G401 (cell line): Measurements from ENCODE around the gene PIP5K1A. TPM values are rescaled to one million over a fixed set of nuclear protein-coding genes. Genes with fewer than 3 reads are reported as not detected.
"Not testable (repeated sequence)": the region's sequence is repeated elsewhere in the genome, so short reads cannot be mapped to it uniquely, and the experiment has no call there.

ENCODE experiments used
- DNase-seq: peaks from one replicate; pipeline ENCODE4 v3.0.0-alpha.2; 2015; ENCODE audit warnings: low spot score
- in situ Hi-C: cut with HindIII; loops from 2 replicates; pipeline ENCODE4 v1.10.0; 2016; ENCODE audit warnings: low sequenced_read_pairs, mixed read lengths
- total RNA-seq: library from RNA; depleted of rRNA; stranded (reverse); fragments of >200 nt; shearing (Covaris generic); gene quantifications from 2 replicates; pipeline ENCODE4 v1.2.3, GENCODE V29; 2014

PIP5K1A gene
- total RNA-seq, 1 experiment from 2014 or later, result 39.1 TPM

- in situ Hi-C loops, result no loop called here
- DNase-seq, result peak; percentile 94
Observed at GRCh38 chr1:151189637-151190445, 8.5 kb upstream of the PIP5K1A start, which contains the start of gene VPS72. VPS72 (minus strand) TSS chr1:151190197; CDS start chr1:151190121, 76 bp downstream.

- no peak for DNase-seq
- in situ Hi-C loops, result no loop called here
Observed at GRCh38 chr1:151192047-151192446, 6.3 kb upstream of the PIP5K1A start.

GRCh38 chr1:151193304-151193703, 5.0 kb upstream of the PIP5K1A start:
- in situ Hi-C loops, result no loop called here
- no peak for DNase-seq

- no peak for DNase-seq
- in situ Hi-C loops, result no loop called here
Observed at GRCh38 chr1:151193856-151194255, 4.5 kb upstream of the PIP5K1A start.

DNA sequence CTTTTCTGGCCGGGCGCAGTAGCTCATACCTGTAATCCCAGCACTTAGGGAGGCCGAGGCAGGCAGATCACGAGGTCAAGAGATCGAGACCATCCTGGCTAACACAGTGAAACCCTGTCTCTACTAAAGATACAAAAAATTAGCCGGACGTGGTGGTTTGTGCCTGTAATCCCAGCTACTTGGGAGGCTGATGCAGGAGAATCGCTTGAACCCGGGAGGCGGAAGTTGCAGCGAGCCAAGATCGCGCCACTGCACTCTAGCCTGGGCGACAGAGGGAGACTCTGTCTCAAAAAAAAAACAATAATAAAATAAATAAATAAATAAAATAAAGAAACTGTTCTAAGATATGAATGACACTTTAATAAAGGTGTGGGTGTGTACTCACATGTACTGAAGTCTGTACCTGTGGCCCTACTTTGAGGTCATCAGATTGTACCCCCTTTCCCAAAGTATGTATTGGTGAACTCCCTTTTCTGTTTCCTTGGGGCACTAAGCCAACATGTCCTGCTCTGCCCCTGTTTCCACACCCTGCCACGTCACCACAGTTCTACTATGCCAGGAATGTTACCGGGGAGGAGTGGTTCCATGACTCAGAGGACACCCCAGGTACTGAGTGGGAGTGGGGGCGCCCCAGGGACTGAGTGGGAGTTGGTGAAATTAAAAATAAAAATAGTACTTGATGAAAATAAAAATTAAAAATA, 3.3 kb upstream of the PIP5K1A start:
- in situ Hi-C loops, result not testable (repeated sequence)

GRCh38 chr1:151196292-151196800, 2.0 kb upstream of the PIP5K1A start:
- in situ Hi-C loops, result no loop called here

More for the DNA sequence above, 3.3 kb upstream of the PIP5K1A start:
- DNase-seq, result not testable (repeated sequence)

GRCh38 chr1:151197863-151198253, 494 bp upstream of the PIP5K1A start:
- in situ Hi-C loops, result no loop called here

More at GRCh38 chr1:151196292-151196800, 2.0 kb upstream of the PIP5K1A start:
- DNase-seq, result peak; percentile 91

GRCh38 chr1:151199873-151200581, 1.7 kb downstream of the PIP5K1A start:
- in situ Hi-C loops, result no loop called here
- no peak for DNase-seq

More at GRCh38 chr1:151197863-151198253, 494 bp upstream of the PIP5K1A start:
- DNase-seq, result no peak

GRCh38 chr1:151205381-151205965, 7.1 kb downstream of the PIP5K1A start:
- in situ Hi-C loops, DNase-seq: not testable (repeated sequence)

DNA sequence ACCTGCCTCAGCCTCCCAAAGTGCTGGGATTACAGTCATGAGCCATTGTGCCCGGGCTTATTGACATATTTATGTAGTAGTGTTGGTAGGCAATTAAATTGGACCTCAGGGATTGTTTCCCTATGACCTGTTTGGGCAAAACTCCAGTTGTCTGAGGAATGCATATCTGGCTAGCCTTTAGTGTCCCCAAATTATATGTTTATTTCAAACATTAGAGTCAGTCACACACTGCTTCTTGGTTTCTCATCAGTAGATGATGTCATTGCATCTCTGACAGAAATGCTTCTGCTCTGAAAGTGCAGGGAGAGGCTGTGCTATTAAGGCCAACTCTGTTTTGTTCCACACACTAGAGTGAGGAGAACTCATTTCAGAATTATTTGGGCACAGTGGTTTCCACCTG, 12.5 kb downstream of the PIP5K1A start:
- in situ Hi-C loops, result no loop called here

DNA sequence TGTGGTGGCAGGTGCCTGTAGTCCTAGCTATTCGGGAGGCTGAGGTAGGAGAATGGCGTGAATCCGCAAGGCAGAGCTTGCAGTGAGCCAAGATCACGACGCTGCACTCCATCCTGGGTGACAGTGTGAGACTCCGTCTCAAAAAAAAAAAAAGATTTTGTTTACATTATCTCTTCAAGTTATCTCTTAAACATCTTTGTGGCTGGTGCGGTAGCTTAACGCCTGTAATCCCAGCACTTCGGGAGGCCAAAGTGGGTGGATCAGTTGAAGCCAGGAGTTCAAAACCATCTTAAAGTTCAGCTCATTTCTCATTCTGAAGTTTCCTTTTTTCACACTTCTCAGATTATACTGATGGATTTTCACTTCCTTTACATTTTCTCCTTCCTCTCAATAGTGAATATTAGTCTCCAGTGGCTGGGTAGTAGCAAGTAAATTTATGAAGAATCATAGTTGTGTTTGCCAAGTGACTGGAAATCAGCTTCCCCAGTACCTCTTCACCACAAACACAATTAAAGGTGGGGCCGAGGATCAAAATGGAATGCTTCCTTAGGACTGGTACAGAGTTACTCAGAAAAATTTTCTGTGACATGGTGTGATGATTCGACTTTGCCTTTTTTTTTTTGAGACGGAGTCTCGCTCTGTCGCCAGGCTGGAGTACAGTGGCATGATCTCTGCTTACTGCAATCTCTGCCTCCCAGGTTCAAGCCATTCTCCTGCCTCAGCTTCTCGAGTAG, 13.8 kb downstream of the PIP5K1A start:
- in situ Hi-C loops, result no loop called here
- no peak for DNase-seq

More for the DNA sequence above, 12.5 kb downstream of the PIP5K1A start:
- no peak for DNase-seq

DNA sequence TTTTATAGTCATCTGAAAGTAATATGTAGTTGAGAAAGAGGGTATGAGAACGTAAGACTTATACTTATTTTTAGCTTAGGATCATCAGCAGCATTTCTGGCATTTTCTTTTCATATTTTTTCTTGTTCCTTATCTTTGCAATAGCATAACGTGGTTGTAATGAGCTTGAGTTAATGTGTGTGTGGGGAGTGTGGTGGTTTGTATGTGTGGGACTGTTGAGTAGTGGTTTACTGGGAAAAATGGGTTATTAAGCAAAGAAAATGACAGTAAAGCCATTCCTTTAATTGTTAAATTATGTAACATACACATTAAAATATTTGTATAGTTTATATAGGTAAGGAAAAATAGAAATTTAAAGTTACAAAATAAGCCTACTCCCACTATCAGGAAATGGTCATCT, 15.2 kb downstream of the PIP5K1A start:
- in situ Hi-C loops, result no loop called here
- no peak for DNase-seq

GRCh38 chr1:151221616-151222015, 23.3 kb downstream of the PIP5K1A start:
- in situ Hi-C loops, result no loop called here
- no peak for DNase-seq

- in situ Hi-C loops, result no loop called here
- DNase-seq, result peak; percentile 72
Observed at GRCh38 chr1:151222130-151222529, 23.8 kb downstream of the PIP5K1A start.

DNA sequence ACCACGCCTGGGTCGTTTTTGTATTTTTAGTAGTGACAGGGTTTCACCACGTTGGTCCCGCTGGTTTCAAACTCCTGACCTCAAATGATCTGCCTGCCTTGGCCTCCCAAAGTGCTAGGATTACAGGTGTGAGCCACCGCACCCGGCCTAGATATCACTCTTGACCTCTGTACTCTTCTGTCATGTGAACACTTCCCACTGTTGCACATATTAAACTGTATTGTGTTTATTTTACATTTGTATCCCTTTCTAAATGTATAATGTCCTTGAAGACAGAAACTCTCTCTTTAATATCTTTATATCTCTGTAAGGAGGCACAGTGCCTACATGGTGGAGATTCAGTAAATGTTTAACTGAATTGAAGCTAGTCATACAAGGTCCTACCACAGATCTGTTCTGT, 36.9 kb downstream of the PIP5K1A start:
- DNase-seq, result no peak
- in situ Hi-C loops, result no loop called here

- in situ Hi-C loops, result no loop called here
- no peak for DNase-seq
Observed at GRCh38 chr1:151237678-151238466, 39.5 kb downstream of the PIP5K1A start.

DNA sequence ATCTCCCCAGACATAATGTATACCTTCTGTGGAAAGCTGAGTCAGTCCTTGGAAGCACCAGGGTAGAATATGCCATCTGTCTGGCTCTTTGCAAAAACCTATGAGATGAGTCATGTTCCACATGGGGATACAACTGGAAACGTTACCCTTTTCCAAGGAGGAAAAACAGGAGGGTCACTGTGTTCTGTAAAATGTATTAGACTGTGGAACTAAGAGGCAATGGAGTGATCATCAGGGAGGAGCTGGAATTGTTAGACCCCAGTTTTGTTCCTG, 40.1 kb downstream of the PIP5K1A start:
- DNase-seq, result no peak
- in situ Hi-C loops, result no loop called here

GRCh38 chr1:151242442-151242841, 44.1 kb downstream of the PIP5K1A start:
- in situ Hi-C loops, result no loop called here
- DNase-seq, result no peak
